H4 (cell line): ENCODE measurements around the gene KCNB1. TPM values are rescaled to one million over a fixed set of nuclear protein-coding genes. Genes with fewer than 3 reads are reported as not detected.
A peak's percentile ranks its signal among the peaks of the same experiment; 100 is the strongest.

Experiments used
- DNase-seq: peaks from one replicate; pipeline ENCODE4 v3.0.0-alpha.2; 2015; ENCODE audit warnings: low spot score
- total RNA-seq: library from RNA; depleted of rRNA; stranded (reverse); fragments of >200 nt; shearing (Covaris generic); gene quantifications from 2 replicates; pipeline ENCODE4 v1.2.3, GENCODE V29; 2014

The KCNB1 gene
- total RNA-seq, 1 experiment from 2014 or later = 0.02 TPM

DNA sequence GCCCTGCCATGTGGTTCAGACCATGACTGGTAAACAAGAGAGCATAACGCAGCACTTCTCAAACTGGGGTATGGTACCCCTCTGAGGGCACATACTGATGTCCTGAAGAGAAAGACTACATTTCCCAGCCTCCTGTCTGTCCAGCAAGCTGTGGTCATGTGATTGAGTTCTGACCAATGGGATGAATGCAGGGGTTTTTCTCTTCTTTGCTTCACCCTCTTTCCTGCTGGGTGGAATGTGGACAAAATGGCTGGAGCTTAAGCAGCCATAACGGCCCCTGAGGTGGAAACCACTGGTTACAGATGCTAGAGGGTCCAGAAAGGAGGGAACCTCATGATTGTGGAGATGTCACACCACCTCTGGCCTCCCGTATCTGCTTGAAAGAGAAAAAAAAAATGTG, 19.4 kb upstream of the KCNB1 start:
- peak; percentile 31 for DNase-seq

GRCh38 chr20:49497398-49497669, 14.9 kb upstream of the KCNB1 start:
- no peak for DNase-seq

DNA sequence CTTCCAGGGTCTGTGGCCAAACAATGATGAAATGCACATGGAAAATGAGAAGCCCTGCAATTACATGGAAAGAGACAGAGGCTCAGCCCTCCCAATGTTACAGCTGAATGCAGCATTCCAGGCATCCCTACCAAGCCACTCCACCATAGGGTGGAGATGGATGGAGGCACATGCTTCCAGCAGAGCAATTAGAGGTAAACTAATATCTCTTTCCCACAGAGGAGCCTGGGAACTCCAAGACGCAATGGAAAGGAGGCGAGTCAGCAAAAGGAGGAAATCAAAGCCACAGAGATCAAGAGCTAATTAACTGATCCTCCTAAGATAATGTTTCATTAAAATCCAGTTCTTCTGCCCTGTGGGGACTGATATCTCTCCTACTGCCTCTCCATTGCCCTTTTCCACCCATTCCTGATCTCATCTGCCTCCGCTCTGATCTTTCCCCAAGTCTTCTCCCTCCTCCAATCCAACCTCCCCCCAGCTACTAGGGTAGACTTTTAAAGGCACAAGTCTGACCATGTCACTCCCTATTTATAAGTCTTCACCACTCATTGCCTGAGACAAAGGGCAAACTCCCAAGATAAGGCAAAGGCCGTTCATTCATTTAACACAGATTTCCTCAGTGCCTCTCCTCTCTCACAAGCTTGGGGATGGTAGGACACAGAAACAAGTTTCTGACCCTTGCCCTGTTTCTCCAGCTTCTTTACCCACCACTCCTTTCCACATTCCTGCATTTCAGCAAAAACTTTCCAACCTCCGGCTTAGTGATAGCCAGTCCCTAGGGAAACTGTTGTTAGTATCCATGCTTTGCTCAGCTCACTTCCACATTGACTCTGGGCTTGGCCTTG, 14.3 kb upstream of the KCNB1 start:
- DNase-seq = no peak

GRCh38 chr20:49496043-49496442, 13.6 kb upstream of the KCNB1 start:
- no peak for DNase-seq

DNA sequence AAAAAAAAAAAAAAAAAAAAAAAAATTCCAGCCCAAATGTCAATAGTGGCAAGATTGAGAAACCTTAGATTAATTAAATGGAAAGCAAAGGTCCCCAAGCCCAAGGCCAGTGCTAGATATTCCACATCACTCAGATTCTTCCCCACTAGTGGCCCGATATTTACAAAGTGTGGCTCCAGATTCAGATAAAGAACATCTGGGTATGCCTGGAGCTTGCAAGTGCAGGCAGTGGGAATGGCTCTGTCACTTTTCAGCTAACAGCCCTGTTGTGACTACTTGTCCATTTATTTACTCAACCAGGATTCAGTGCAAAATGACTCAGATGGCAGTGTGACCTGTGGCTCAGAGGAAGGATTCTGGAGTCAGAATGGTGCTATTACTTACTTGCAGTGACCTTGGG, 8.2 kb upstream of the KCNB1 start:
- no peak for DNase-seq

DNA sequence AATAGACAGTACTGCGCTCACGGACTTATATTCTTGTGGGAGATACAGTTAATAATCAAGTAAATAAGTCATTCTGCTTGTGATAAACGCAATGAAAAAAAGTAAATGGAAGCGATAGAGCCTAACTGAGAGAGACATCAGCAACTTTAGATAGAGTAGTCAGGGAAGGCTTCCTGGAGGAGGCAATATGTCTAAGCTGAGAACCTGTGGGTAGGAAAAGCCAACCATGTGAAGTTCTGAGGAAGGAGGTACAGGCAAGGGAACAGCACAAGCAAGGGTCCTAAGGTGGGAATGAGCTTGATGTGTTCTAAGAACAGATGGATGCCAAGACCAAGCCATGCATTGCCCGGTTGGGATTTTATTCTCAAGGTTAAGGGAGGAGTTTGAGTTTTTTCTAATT, 7.2 kb upstream of the KCNB1 start:
- DNase-seq = no peak

- no peak for DNase-seq
These were observed 3.6 kb upstream of the KCNB1 start for GRCh38 chr20:49486064-49486463.

DNA sequence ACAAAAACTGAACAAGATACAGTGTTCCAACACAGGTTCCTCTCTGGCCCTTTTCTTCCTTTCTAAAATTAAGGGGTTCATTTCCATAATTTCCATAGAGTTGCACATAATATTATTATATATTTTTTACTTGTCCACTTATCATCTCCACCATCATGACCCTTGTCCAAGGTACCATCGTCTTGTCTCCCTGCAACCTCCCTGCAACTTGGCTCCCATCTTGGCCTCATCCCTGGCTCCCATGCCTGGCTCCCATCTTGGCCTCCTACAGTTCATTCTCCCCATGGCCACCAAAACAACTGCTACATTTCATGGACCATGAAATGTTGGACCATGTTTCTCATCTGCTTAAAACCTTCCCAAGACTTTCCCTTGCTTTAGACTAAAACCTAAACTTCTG, 3.1 kb upstream of the KCNB1 start:
- no peak for DNase-seq

DNA sequence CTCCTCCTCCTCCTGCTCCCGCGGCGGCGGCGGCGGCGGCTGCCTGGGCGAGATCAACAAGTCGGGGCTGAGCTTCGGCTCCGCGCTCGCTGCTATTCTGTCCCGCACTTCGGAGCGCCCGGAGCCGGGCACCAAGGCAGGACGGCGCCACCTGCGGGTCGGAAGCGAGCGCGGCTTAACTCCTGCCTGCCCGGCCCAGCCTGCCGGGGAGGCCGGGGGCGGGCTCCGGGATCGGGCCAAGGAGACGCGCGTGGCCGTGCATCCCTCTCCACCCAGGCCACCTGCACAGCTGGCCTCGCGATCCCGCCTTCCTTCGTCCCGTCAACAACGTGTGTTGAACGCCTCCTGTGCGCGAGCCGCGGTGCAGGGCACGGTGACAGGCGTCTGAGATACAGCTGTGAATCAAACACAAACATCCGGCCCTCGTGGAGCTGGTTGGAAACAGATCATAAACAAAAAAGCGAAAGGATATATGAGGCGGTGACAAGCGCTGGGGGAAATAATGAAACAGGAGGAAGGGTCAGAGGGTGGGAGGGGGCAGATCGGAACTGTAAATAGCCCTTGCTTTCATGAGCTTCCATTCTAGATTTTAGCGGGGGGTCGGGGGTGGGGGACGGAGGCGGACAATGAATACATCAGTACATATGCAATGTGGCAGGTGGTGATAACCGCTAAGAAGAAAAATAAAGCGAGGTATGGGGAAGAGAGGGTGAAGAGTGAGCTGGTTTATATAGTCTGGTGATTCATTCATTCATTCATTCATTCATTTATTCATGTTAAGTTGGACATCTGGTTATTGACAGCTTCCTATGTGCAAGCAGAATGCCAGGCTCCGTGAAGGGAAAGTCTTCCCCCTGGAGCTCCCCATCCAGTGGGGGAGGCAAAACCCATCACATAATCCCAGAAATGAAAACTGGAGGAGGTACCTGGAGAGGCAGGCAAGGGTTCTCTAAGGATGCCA, 2.0 kb upstream of the KCNB1 start:
- DNase-seq = peak; percentile 66

GRCh38 chr20:49483696-49484123, 1.2 kb upstream of the KCNB1 start:
- no peak for DNase-seq

DNA sequence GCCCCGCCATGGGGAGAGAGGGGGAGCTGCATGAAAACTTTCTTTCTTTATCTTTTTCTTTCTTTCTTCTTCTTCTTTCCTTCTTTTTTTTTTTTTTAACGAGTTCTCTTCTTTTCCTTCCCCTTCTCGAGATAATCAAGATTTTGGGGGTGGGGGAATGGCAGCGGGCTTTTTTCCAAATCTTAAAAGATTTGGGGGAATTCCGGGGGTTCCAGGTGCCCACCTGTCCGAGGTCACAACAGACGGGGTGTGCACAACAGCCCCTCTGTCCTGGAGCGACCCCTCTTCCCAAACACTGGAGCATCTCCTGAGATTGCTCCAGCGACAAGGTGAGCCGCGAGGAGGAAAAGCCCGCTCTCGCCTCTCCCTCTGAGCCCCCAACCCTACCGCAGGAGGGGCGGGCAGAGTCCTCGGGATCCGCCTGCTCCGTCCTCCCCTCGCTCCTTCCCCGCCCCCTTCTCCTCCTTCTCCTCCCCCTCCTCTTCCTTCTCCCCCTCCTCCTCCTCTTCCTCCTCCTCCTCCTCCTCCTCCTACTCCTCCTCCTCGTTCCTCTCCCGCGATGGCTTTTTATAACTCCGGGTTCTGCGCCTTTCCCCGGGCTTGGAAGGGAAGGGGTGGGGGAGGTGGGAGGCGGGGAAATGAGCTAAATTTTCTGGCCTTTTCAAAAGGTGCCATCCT, 689 bp upstream of the KCNB1 start:
- no peak for DNase-seq

- no peak for DNase-seq
These were observed 295 bp downstream of the KCNB1 start for GRCh38 chr20:49482173-49482572.

GRCh38 chr20:49481116-49481515, 1.4 kb downstream of the KCNB1 start:
- no peak for DNase-seq

DNA sequence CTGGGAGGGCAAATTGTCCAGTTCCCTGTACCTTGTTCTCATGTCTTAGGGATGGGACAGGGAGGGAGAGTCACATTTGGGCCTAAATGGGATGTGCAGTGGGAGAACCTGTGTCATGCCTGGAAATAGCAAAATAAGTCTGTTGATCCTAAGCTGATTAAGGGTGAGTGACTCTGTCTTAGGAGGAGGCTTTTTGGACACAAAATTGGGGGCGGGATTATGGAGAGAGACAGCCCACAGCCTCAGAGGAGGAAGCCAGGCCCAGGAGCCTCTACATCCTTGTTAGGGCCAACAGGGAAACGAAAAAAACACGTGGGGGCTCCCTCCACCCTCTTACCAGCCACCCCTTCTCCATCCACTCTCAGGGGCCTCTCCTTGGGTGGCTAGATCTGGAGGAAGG, 2.2 kb downstream of the KCNB1 start:
- no peak for DNase-seq

DNA sequence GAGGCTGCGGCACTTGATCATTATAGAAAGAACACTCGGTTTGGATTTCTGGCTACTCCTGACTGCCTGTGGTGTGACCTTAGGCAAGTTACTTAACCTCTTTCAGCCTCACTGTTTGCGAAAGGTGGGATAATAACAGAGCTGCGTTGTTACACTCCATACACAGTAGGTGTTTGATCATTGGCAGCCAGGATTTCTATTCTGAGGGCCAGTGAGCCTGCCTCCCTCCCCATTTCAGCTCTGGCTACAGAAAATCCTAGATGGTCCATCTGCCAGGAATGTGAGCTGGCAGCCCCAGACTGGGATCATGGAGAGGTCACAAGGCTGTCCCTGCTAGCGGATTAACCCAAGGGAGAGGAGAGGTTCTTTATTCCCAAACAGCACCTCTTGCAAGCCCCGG, 2.7 kb downstream of the KCNB1 start:
- no peak for DNase-seq

DNA sequence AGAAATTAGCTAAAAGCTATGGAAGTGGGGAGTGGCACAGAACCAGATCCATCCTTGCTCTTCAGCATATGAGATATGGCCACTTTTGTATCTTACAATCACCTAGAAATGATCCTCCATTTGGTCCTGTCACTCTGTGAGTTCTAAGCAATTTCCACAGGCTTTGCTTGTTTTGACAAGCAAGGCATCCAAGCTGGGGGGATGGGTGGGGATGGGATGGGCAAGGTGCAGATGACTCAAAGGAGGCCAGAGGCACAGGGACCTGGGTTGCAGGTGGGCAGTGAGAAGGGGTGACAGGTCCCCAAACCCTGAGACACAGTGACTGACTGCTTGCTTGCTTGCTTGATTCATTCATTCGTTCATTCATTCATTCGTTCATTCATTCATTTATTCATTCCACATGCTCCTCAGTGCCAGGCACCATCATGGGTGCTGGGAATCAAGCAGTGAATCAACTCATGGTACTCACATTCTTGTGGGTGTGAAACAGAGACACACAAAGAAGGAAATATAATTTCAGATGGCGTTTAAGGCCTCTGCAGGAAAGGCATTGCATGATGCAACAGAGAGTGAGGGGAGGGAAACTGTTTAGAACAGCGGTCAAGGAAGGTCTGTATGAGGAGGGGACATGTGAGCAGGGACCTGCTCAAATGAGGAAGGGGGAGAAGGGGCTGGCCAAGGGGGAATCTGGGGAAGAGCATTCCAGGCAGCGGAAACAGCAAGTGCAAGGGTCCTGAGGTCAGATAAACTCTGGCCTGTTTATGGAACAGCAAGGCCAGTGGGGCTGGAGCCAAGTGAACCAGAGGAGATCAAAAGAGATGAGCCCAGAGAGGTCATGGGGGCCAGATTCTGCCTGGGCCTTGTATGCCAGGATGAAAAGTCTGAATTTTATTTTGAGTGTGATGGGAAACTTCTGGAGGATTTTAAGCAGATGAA, 3.4 kb downstream of the KCNB1 start:
- DNase-seq = no peak

- no peak for DNase-seq
These were observed 4.2 kb downstream of the KCNB1 start for GRCh38 chr20:49478266-49478665.

DNA sequence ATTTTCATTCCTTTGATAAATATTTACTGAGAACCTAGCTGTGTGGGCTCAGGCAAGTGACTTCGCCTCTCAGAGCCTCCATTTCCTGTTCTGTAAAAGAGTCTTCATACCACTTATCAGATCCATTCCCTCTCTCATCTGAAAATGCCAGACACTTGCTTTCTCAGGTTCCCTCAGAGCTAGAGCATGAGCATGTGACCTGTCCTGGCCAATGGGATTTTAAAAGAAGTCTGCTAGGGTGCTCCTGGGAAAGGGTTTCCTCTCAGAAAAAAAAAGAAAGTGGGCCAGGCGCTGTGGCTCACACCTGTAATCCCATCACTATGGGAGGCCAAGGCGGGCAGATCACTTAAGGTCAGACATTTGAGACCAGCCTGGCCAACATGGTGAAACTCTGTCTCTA, 5.3 kb downstream of the KCNB1 start:
- no peak for DNase-seq

DNA sequence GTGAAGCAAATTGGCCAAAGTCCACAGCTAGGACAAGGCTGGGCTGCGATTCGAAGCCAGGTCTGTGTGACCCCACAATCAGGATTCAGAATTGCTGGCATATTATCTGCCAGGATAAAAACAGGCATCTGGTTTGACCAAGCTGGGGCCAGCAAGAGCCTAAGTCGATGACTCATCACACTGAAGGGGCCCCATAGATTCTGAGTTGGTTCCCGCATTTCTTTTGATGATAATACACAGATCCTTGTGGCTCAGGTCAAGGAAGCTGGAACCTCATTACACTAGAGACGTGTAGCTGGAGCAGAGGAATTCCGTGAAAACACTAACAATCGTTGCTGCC, 6.5 kb downstream of the KCNB1 start:
- DNase-seq = peak; percentile 29

GRCh38 chr20:49475292-49476015, 7.0 kb downstream of the KCNB1 start:
- no peak for DNase-seq

DNA sequence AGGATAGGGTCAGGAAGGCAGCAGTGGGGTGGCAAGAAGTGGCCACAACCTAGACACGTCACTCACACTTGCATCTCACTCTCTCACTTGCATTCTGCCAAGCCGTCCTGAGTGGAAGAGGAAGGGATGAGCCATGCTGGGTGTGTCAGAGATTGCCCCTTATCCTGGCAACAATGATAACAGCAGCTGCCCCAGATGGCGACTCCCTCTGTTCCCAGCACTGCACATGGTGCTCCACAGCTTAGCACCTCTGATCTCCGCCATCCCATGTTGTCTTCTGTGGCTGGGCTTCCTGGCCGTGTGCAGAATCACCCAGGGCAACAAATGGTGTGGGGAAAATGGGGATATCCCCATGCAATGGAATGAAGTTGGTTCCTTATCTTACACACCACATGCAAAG, 11.1 kb downstream of the KCNB1 start:
- no peak for DNase-seq
